H1 (cell line): ENCODE measurements around the gene TP73. TPM values are rescaled to one million over a fixed set of nuclear protein-coding genes. Genes with fewer than 3 reads are reported as not detected.

Experiments
- CTCF ChIA-PET: fragments of 300-600 bp; sonication (Branson Sonifier 250); formaldehyde crosslinking; loops from one replicate; lab custom pipeline; 2021; ENCODE audit not compliant: partially characterized antibody; lab: Charles Lee
- POLR2A ChIA-PET: fragments of 300-600 bp; sonication (Branson Sonifier 250); formaldehyde crosslinking; loops from one replicate; lab custom pipeline; 2021; ENCODE audit warnings: inconsistent platforms; ENCODE audit not compliant: partially characterized antibody; lab: Charles Lee
- DNase-seq, 2 experiments: peaks; one replicate each; pipeline versions ENCODE4 v3.0.0 to v3.0.0-alpha.2; 2010 to 2022; ENCODE audit warnings: low spot score in 2 of 2, low read depth in 1 of 2, mixed read lengths in 1 of 2
- FAIRE-seq: peaks from 2 replicates; lab custom pipeline; 2011; peaks lifted over from hg19 to GRCh38; lab: Jason Lieb, UNC
- H2AFZ ChIP-seq: 2 replicates; pipeline ENCODE4 v1.8.1; 2012; ENCODE audit warnings: low read length, inconsistent platforms
- H2AK5ac ChIP-seq: 2 replicates; pipeline ENCODE4 v1.6.1; 2013; ENCODE audit warnings: low read depth, low read length
- H2BK120ac ChIP-seq: replicated peaks from 2 replicates; pipeline ENCODE3; 2013; ENCODE audit warnings: low read depth, low read length, inconsistent platforms
- H2BK12ac ChIP-seq: 2 replicates; pipeline ENCODE4 v1.6.1; 2013; ENCODE audit warnings: low read depth, low read length
- H2BK15ac ChIP-seq: 2 replicates; pipeline ENCODE4 v1.6.1; 2013; ENCODE audit warnings: low read length
- H2BK20ac ChIP-seq: 2 replicates; pipeline ENCODE4 v1.6.1; 2013; ENCODE audit warnings: low read length
- H2BK5ac ChIP-seq: 2 replicates; pipeline ENCODE4 v1.6.1; 2013; ENCODE audit warnings: low read depth, low read length
- H3K14ac ChIP-seq: 2 replicates; pipeline ENCODE4 v1.6.1; 2013; ENCODE audit warnings: inconsistent platforms; ENCODE audit not compliant: insufficient read length
- H3K18ac ChIP-seq: 2 replicates; pipeline ENCODE4 v1.6.1; 2013; ENCODE audit warnings: low read length; ENCODE audit errors: extremely low read depth
- H3K23ac ChIP-seq: 2 replicates; pipeline ENCODE4 v1.6.1; 2013; ENCODE audit warnings: inconsistent platforms; ENCODE audit not compliant: insufficient read length
- H3K23me2 ChIP-seq: 2 replicates; pipeline ENCODE4 v1.6.1; 2013; ENCODE audit warnings: low read depth, low read length
- H3K27ac ChIP-seq: 2 replicates; pipeline ENCODE4 v1.6.1; 2011; ENCODE audit warnings: low read depth, low read length, inconsistent platforms
- H3K27me3 ChIP-seq, 4 experiments: replicated peaks in 1 of 4; 1 replicate in 1 of 4; 2 replicates in 3 of 4; pipeline versions ENCODE4 v1.6.1 to v1.8.1; 2011 to 2013; ENCODE audit warnings: low read length in 3 of 4, mild to moderate bottlenecking in 3 of 4, inconsistent platforms in 2 of 4, mixed read lengths in 2 of 4, moderate library complexity in 1 of 4; ENCODE audit not compliant: control insufficient read depth in 3 of 4, insufficient read depth in 3 of 4; ENCODE audit errors: extremely low read depth in 1 of 4
- H3K36me3 ChIP-seq, 4 experiments: 2 replicates each; pipeline versions ENCODE4 v1.6.1 to v1.8.1; 2011 to 2013; ENCODE audit warnings: mild to moderate bottlenecking in 4 of 4, low read length in 3 of 4, moderate library complexity in 2 of 4, control low read depth in 1 of 4, inconsistent platforms in 1 of 4; ENCODE audit not compliant: insufficient read depth in 4 of 4, control insufficient read depth in 2 of 4
- H3K4ac ChIP-seq: replicated peaks from 2 replicates; pipeline ENCODE3; 2013; ENCODE audit warnings: low read length, low read depth, mixed read lengths, inconsistent platforms; ENCODE audit not compliant: insufficient read length
- H3K4me1 ChIP-seq, 4 experiments: replicated peaks in 1 of 4; 1 replicate in 1 of 4; 2 replicates in 3 of 4; pipeline versions ENCODE4 v1.6.1 to v1.8.1; 2011 to 2013; ENCODE audit warnings: low read length in 3 of 4, inconsistent platforms in 2 of 4, mixed read lengths in 1 of 4; ENCODE audit not compliant: insufficient read depth in 4 of 4, control insufficient read depth in 3 of 4
- H3K4me2 ChIP-seq, 2 experiments: 2 replicates each; pipeline versions ENCODE4 v1.6.1 to v1.8.1; 2011 to 2013; ENCODE audit warnings: low read depth in 2 of 2, low read length in 2 of 2, control low read depth in 1 of 2, inconsistent platforms in 1 of 2, mild to moderate bottlenecking in 1 of 2; ENCODE audit not compliant: insufficient read depth in 1 of 2
- H3K4me3 ChIP-seq, 4 experiments: fragments of 200-600, 300-600 bp in 1 of 4; sonication (generic), shearing (Covaris generic), sonication (Bioruptor Twin) in 1 of 4; 2 replicates each; pipeline versions ENCODE4 v1.5.1 to v1.8.1; 2011 to 2016; ENCODE audit warnings: low read length in 4 of 4, low read depth in 3 of 4, control low read depth in 2 of 4, inconsistent platforms in 2 of 4, mild to moderate bottlenecking in 2 of 4, mixed read lengths in 1 of 4, moderate library complexity in 1 of 4; ENCODE audit not compliant: insufficient read depth in 2 of 4; ENCODE audit errors: extremely low read depth in 1 of 4
- H3K56ac ChIP-seq: replicated peaks from 2 replicates; pipeline ENCODE3; 2013; ENCODE audit warnings: low read depth, mild to moderate bottlenecking, mixed read lengths, low read length, inconsistent platforms; ENCODE audit not compliant: insufficient read length
- H3K79me1 ChIP-seq: 2 replicates; pipeline ENCODE4 v1.6.1; 2013; ENCODE audit warnings: low read depth, low read length, control low read depth
- H3K79me2 ChIP-seq, 2 experiments: 2 replicates each; pipeline versions ENCODE4 v1.6.1 to v1.8.1; 2012 to 2013; ENCODE audit warnings: low read length in 2 of 2, mild to moderate bottlenecking in 2 of 2, inconsistent platforms in 1 of 2; ENCODE audit not compliant: insufficient read depth in 2 of 2, control insufficient read depth in 1 of 2
- H3K9ac ChIP-seq, 4 experiments: replicated peaks in 1 of 4; 1 replicate in 1 of 4; 2 replicates in 3 of 4; pipeline versions ENCODE4 v1.6.1 to v1.8.1; 2011 to 2013; ENCODE audit warnings: low read depth in 3 of 4, low read length in 3 of 4, control low read depth in 2 of 4, mild to moderate bottlenecking in 2 of 4, moderate library complexity in 2 of 4, inconsistent platforms in 1 of 4; ENCODE audit errors: extremely low read depth in 1 of 4
- H3K9me3 ChIP-seq, 2 experiments: 2 replicates each; pipeline versions ENCODE4 v1.6.1 to v1.8.1; 2012 to 2013; ENCODE audit warnings: mild to moderate bottlenecking in 2 of 2, moderate library complexity in 2 of 2, control low read depth in 1 of 2, inconsistent platforms in 1 of 2, low read depth in 1 of 2, low read length in 1 of 2, mixed read lengths in 1 of 2; ENCODE audit not compliant: insufficient read depth in 2 of 2
- H4K20me1 ChIP-seq, 2 experiments: replicated peaks in 1 of 2; 2 replicates each; pipeline versions ENCODE3 to v1.8.1; 2011 to 2013; ENCODE audit warnings: inconsistent platforms in 2 of 2, low read length in 2 of 2, mild to moderate bottlenecking in 1 of 2; ENCODE audit not compliant: insufficient read depth in 2 of 2, control insufficient read depth in 1 of 2
- H4K5ac ChIP-seq: 2 replicates; pipeline ENCODE4 v1.6.1; 2013; ENCODE audit warnings: low read length, low read depth, mixed read lengths, inconsistent platforms; ENCODE audit not compliant: insufficient read length
- H4K8ac ChIP-seq: 2 replicates; pipeline ENCODE4 v1.8.0; 2013; ENCODE audit warnings: mild to moderate bottlenecking, moderate library complexity, low read length, inconsistent platforms; ENCODE audit not compliant: insufficient read depth; ENCODE audit errors: extremely low read depth
- H4K91ac ChIP-seq: replicated peaks from 2 replicates; pipeline ENCODE3; 2013; ENCODE audit warnings: low read length, mixed read lengths, inconsistent platforms; ENCODE audit not compliant: insufficient read length
- ASH2L ChIP-seq: fragments of 200-600, 300-600 bp; sonication (generic); IDR thresholded peaks from one replicate; pipeline ENCODE4 v1.7.1; 2017; ENCODE audit warnings: low read length
- NANOG ChIP-seq: IDR thresholded peaks from 2 replicates; pipeline ENCODE4 v1.6.1; 2011; ENCODE audit warnings: low read length, low read depth, mild to moderate bottlenecking, inconsistent platforms; ENCODE audit not compliant: insufficient read depth, poor library complexity, severe bottlenecking
- SP4 ChIP-seq: IDR thresholded peaks from 2 replicates; pipeline ENCODE4 v1.6.1; 2012; ENCODE audit warnings: low read length, inconsistent platforms
- TEAD4 ChIP-seq: IDR thresholded peaks from 2 replicates; pipeline ENCODE4 v1.6.1; 2012; ENCODE audit warnings: low read depth, low read length, inconsistent platforms, mixed read lengths
- WGBS, 2 experiments: shearing (Covaris generic) in 1 of 2; methylation state at CpG; one replicate each; pipeline versions ENCODE4 v1.1.6 to v1.1.7; 2013 to 2015; ENCODE audit warnings: low lambda C conversion rate in 2 of 2, mixed read lengths in 2 of 2, inconsistent platforms in 1 of 2, low coverage in 1 of 2, missing lambda C conversion rate in 1 of 2; ENCODE audit not compliant: insufficient replicate concordance in 2 of 2, insufficient coverage in 1 of 2, insufficient read length in 1 of 2; ENCODE audit errors: extremely low coverage in 1 of 2, missing lambda C conversion rate in 1 of 2; 5-methylcytosine and 5-hydroxymethylcytosine counted together
- polyA plus RNA-seq, 7 experiments: library from polyadenylated mRNA; depleted of rRNA in 3 of 7; stranded (reverse) in 5 of 7; unstranded in 2 of 7; fragments of >200 nt in 5 of 7; fragments of 200-250 nt in 2 of 7; gene quantifications; 1 replicate in 5 of 7; 2 replicates in 1 of 7; 4 replicates in 1 of 7; pipeline versions ENCODE4 v1.2.1 to v1.2.3, GENCODE V29; 2011 to 2013; ENCODE audit warnings: missing spikeins in 2 of 7, mixed read lengths in 2 of 7
- total RNA-seq: library from RNA; stranded (reverse); fragmentation: NEBNext Ultra II Directional; extraction: Animal tissue kit (Norgen Biotek cat#: 25700); gene quantifications from 2 replicates; pipeline ENCODE4 v1.2.1, GENCODE V29; 2021

Gene TP73
- total and polyA plus RNA-seq, 2 of the 8 experiments (the other 6 are each of a cell fraction or from before 2014, with no cell fraction given) = 2.6 to 3.1 TPM

DNA sequence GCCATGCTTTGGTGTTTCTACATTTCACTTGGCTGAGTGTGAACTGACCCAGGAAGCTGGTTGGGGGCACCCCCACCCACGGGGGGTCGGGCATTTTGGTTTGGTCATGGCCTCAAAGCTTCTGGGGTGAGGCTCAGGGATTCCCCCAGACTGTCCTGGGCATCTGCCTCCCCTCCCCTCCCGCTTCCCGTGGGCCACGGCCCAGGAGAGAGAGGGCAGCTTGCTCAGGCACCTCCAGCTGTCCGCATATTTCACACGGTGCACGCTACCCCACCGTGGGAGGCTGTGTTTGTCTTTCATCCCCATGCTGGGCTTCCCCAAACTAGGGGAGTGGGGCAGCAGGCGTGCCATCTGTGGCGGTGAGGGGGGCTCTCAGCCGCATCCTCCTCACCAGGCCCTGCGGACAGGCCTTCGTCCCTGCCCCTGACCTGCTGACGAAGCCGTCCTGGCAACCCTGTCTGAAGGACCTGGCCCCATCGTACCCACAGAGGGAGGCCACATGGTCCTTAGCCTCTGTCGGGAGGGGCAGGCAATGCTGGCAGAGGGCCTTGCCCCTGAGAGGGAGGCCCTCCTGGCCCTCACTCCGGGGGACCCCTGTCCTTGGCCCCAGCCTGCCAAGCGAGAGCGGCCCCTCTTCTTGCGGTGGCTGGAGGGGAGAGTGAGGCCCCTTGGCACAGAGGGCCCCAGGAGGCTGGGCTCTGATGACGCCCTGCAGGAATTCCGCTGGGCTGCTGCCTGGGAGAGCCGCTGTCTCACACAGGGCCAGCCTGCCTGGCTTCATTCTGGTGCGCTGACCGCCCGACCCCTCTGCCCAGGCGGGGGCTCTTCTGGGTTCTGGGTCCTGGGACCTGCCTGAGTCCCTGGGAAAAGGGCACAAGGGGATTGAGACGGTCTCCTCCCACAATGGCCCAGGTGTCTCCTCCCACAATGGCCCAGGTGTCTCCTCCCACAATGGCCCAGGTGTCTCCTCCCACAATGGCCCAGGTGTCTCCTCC, 22.1 kb downstream of the TP73 start:
- Histone ChIP-seq H3K9ac (no peak overlapping the region), H4K91ac (peak overlapping the region; percentile 97), H2BK5ac (peak overlapping the region; percentile 75), H4K8ac (no peak overlapping the region; the same call in 1 of the 2 replicates), H2AK5ac (no peak overlapping the region), H4K5ac (no peak overlapping the region), H3K23ac (no peak overlapping the region), H3K4me3 (peak overlapping the region; percentile 6 to 45 (median 21); a peak in 5 of 8 replicates), H3K56ac (no peak overlapping the region), H3K9me3 (no peaks in the 10 kb centered on the region), H3K23me2 (peaks cover 4% of the 10 kb centered on the region; the same call in 1 of the 2 replicates), H3K18ac (peak overlapping the region; percentile 83), H3K4me2 (peak overlapping the region; percentile 40 to 60), H2BK20ac (peak overlapping the region; percentile 61; the same call in 1 of the 2 replicates), H3K36me3 (no peaks in the 10 kb centered on the region), H3K14ac (peak overlapping the region; percentile 10), H3K27ac (peak overlapping the region; percentile 38; the same call in 1 of the 2 replicates), H3K79me2 (no peaks in the 10 kb centered on the region), H3K4me1 (peaks cover 0 to 36% (median 20%) of the 10 kb centered on the region in 4 experiments; a peak in 6 of 7 replicates), H3K27me3 (peaks cover 0 to 3% (median 0%) of the 10 kb centered on the region in 4 experiments; a peak in 2 of 7 replicates), H2BK15ac (peak overlapping the region; percentile 99), H2BK120ac (peak overlapping the region; percentile 43), H4K20me1 (peaks cover 0 to 1% of the 10 kb centered on the region in 2 experiments), H3K79me1 (no peaks in the 10 kb centered on the region), H2AFZ (no peak overlapping the region; the same call in 1 of the 2 replicates), H2BK12ac (peak overlapping the region; percentile 84; the same call in 1 of the 2 replicates), H3K4ac (peak overlapping the region; percentile 85)
- FAIRE-seq = no peak
- 58% methylated on average over 23 of the region's 30 CpGs; no CpG with 5 or more reads in 1 of the 2 experiments for WGBS, 2 experiments
- peak in 1 of 2 experiments; percentile 74 for DNase-seq
- TF ChIP-seq NANOG (no peak), ASH2L (no peak), SP4 (no peak), TEAD4 (0 out of 2 replicates have a peak, but pooled peaks have one; percentile 6)
- POLR2A ChIA-PET = no interaction called here
- CTCF ChIA-PET = no interaction called here
